OCI-LY3 (cell line): ENCODE results near the gene HSPBP1.

Source experiments
- EZH2phosphoT487 ChIP-seq: fragments of 200-600 bp; shearing (Covaris generic); IDR thresholded peaks from 2 replicates; pipeline ENCODE4 v1.6.1; 2018; ENCODE audit warnings: antibody characterized with exemption, mixed run types, low read depth
- TF ChIP-seq, protein P1 (sequence below): fragments of 200-600, 300-600 bp; sonication (generic); IDR thresholded peaks from 2 replicates; pipeline ENCODE4 v1.5.1; 2014; ENCODE audit warnings: antibody characterized with exemption, low read length, low read depth

DNA sequence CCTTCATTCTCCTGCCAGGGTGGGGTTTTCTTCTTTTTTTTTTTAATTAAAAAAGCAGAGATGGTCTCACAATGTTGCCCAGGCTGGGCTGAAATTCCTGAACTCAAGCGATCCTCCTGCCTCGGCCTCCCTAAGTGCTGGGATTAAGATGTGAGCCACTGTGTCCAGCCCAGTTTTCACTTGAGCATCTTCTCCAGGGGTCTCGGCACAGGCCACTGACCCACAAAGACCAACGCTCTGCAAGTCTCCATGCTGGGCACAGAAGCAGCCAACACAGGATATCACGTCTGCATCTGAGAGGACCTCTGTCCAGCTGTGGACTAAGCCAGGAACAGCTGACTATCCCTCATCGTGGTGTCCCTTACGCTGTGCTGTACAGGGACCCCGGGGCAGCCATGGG is 41.9 kb downstream of the HSPBP1 start:
- TF ChIP-seq, protein P1, sequence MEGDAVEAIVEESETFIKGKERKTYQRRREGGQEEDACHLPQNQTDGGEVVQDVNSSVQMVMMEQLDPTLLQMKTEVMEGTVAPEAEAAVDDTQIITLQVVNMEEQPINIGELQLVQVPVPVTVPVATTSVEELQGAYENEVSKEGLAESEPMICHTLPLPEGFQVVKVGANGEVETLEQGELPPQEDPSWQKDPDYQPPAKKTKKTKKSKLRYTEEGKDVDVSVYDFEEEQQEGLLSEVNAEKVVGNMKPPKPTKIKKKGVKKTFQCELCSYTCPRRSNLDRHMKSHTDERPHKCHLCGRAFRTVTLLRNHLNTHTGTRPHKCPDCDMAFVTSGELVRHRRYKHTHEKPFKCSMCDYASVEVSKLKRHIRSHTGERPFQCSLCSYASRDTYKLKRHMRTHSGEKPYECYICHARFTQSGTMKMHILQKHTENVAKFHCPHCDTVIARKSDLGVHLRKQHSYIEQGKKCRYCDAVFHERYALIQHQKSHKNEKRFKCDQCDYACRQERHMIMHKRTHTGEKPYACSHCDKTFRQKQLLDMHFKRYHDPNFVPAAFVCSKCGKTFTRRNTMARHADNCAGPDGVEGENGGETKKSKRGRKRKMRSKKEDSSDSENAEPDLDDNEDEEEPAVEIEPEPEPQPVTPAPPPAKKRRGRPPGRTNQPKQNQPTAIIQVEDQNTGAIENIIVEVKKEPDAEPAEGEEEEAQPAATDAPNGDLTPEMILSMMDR = no peak
- no peak for TF ChIP-seq EZH2phosphoT487
